Natural killer cell (primary cell): ENCODE results near the gene RGS4. TPM values are rescaled to one million over a fixed set of nuclear protein-coding genes. Genes with fewer than 3 reads are reported as not detected.

Experiments
- ATAC-seq, 3 donors: fragments of 150-1000 bp in 2 of 3; fragments of 200-7000 bp in 1 of 3; cut with Tn5 transposase; 1 replicate in 1 of 3; 2 replicates in 2 of 3; pipeline ENCODE4 v1.10.0; 2021; ENCODE audit warnings: mild to moderate bottlenecking in 2 of 3, moderate library complexity in 2 of 3
- DNase-seq, 2 donors: peaks; one replicate each; pipeline versions ENCODE4 v3.0.0 to v3.0.0-alpha.2; 2013 to 2021; ENCODE audit warnings: mixed read lengths in 1 of 2
- H3K27ac ChIP-seq: one replicate; pipeline ENCODE4 v1.5.1; 2013; ENCODE audit warnings: mild to moderate bottlenecking, low read length
- H3K27me3 ChIP-seq: one replicate; pipeline ENCODE4 v1.6.1; 2013; ENCODE audit warnings: low read length; ENCODE audit not compliant: control insufficient read depth, insufficient read depth
- H3K36me3 ChIP-seq: one replicate; pipeline ENCODE4 v1.6.1; 2013; ENCODE audit warnings: low read length; ENCODE audit not compliant: control insufficient read depth, insufficient read depth
- H3K4me1 ChIP-seq: one replicate; pipeline ENCODE4 v1.6.1; 2013; ENCODE audit warnings: low read length; ENCODE audit not compliant: control insufficient read depth, insufficient read depth
- H3K4me3 ChIP-seq: one replicate; pipeline ENCODE4 v1.5.1; 2013; ENCODE audit warnings: low read length
- H3K9me3 ChIP-seq: one replicate; pipeline ENCODE4 v1.6.1; 2013; ENCODE audit warnings: low read length; ENCODE audit not compliant: control insufficient read depth, insufficient read depth
- H3K27ac Mint-ChIP-seq, 2 donors: one replicate each; pipeline ENCODE4 v1.8.0; 2022; ENCODE audit warnings: mild to moderate bottlenecking in 2 of 2, mixed read lengths in 2 of 2, moderate library complexity in 1 of 2
- H3K27me3 Mint-ChIP-seq, 2 donors: one replicate each; pipeline ENCODE4 v1.8.0; 2022; ENCODE audit warnings: low read depth in 2 of 2, mixed read lengths in 2 of 2
- H3K36me3 Mint-ChIP-seq: one replicate; pipeline ENCODE4 v1.8.0; 2022; ENCODE audit warnings: mixed read lengths
- H3K4me1 Mint-ChIP-seq, 2 donors: one replicate each; pipeline ENCODE4 v1.8.0; 2022; ENCODE audit warnings: mixed read lengths in 2 of 2
- H3K4me3 Mint-ChIP-seq: one replicate; pipeline ENCODE4 v1.8.0; 2022; ENCODE audit warnings: mild to moderate bottlenecking, moderate library complexity, mixed read lengths
- H3K9me3 Mint-ChIP-seq, 2 donors: one replicate each; pipeline ENCODE4 v1.8.0; 2022; ENCODE audit warnings: mixed read lengths in 2 of 2
- CTCF ChIP-seq: fragments of 200-600 bp; IDR thresholded peaks from one replicate; pipeline ENCODE4 v1.8.0; 2022; ENCODE audit warnings: antibody characterized with exemption
- WGBS: methylation state at CpG from one replicate; pipeline ENCODE4 v1.1.7; 2013; ENCODE audit warnings: missing lambda C conversion rate; ENCODE audit not compliant: insufficient coverage; 5-methylcytosine and 5-hydroxymethylcytosine counted together
- intact Hi-C: fragments of 100-400 bp; cut with micrococcal nuclease; formaldehyde crosslinking; loops from one replicate; pipeline ENCODE4 v1.14.2; 2022
- total RNA-seq, 4 donors: library from RNA; stranded (reverse); fragments of 120-200 nt in 1 of 4; gene quantifications; one replicate each; pipeline versions ENCODE4 v1.2.3 to v1.2.4, GENCODE V29; 2013 to 2022

RGS4 gene
- not detected for total RNA-seq
- not detected for total RNA-seq (2013)

- H3K27me3 ChIP-seq = peaks cover 7% of the 10 kb centered on the region
- DNase-seq (no peak), ATAC-seq (no peak)
- no peaks in the 10 kb centered on the region for H3K36me3 ChIP-seq
- no peak for TF ChIP-seq CTCF
- Mint-ChIP-seq H3K4me3 (no peak within 1 kb of the TSS), H3K4me1 (no peaks in the 10 kb centered on the region), H3K27ac (no peak within 1 kb of the TSS), H3K36me3 (no peaks in the 10 kb centered on the region), H3K27me3 (peaks cover 37 to 48% of the 10 kb centered on the region in 2 donors), H3K9me3 (no peaks in the 10 kb centered on the region)
- no peaks in the 10 kb centered on the region for H3K4me1 ChIP-seq
- H3K4me3 ChIP-seq = no peak within 1 kb of the TSS
- intact Hi-C loops = no loop called here
- H3K9me3 ChIP-seq = no peaks in the 10 kb centered on the region
- 3% methylated on average over 13 of the region's 13 CpGs for WGBS
- H3K27ac ChIP-seq = no peak within 1 kb of the TSS
These were observed at the start of gene RGS4 for GRCh38 chr1:163069142-163069541. TSS of gene RGS4 (plus strand) at chr1:163069361. CDS start at chr1:163069485, 124 bp downstream.

- ATAC-seq (no peak), DNase-seq (no peak)
- intact Hi-C loops = no loop called here
- no peak overlapping the region for H3K4me3 Mint-ChIP-seq
- H3K36me3 Mint-ChIP-seq = peaks cover 11% of the 10 kb centered on the region
- TF ChIP-seq CTCF = no peak
- no peak overlapping the region for H3K27ac ChIP-seq
- no peaks in the 10 kb centered on the region for H3K4me1 Mint-ChIP-seq
- no peaks in the 10 kb centered on the region for H3K27me3 ChIP-seq
- peaks cover 11 to 13% of the 10 kb centered on the region in 2 donors for H3K9me3 Mint-ChIP-seq
- no peaks in the 10 kb centered on the region for H3K4me1 ChIP-seq
- H3K4me3 ChIP-seq = no peak overlapping the region
- H3K36me3 ChIP-seq = no peaks in the 10 kb centered on the region
- H3K27me3 Mint-ChIP-seq = peaks cover 0 to 2% of the 10 kb centered on the region in 2 donors
- peaks cover 11% of the 10 kb centered on the region for H3K9me3 ChIP-seq
- no peak overlapping the region for H3K27ac Mint-ChIP-seq
These were observed 47.0 kb upstream of the RGS4 start for GRCh38 chr1:163022129-163022528.

- Mint-ChIP-seq H3K9me3 (peaks cover 4 to 5% of the 10 kb centered on the region in 2 donors), H3K4me1 (no peaks in the 10 kb centered on the region), H3K27me3 (peaks cover 9 to 14% of the 10 kb centered on the region in 2 donors), H3K27ac (no peak overlapping the region), H3K36me3 (peaks cover 5% of the 10 kb centered on the region), H3K4me3 (no peak overlapping the region)
- Histone ChIP-seq H3K4me1 (no peaks in the 10 kb centered on the region), H3K27me3 (peaks cover 2% of the 10 kb centered on the region), H3K27ac (no peak overlapping the region), H3K9me3 (peaks cover 11% of the 10 kb centered on the region), H3K36me3 (no peaks in the 10 kb centered on the region), H3K4me3 (no peak overlapping the region)
- ATAC-seq (no peak), DNase-seq (no peak)
- no peak for TF ChIP-seq CTCF
- intact Hi-C loops = no loop called here
These were observed 41.6 kb upstream of the RGS4 start for GRCh38 chr1:163027610-163028009.

GRCh38 chr1:163029901-163030300 lies 39.3 kb upstream of the RGS4 start:
- DNase-seq = no peak
- no peak overlapping the region for H3K27ac Mint-ChIP-seq

More at GRCh38 chr1:163029901-163030300, 39.3 kb upstream of the RGS4 start:
- 88% methylated on average over 2 of the region's 5 CpGs for WGBS
- intact Hi-C loops = no loop called here
- ATAC-seq = no peak
- no peaks in the 10 kb centered on the region for H3K36me3 Mint-ChIP-seq
- H3K9me3 Mint-ChIP-seq = no peaks in the 10 kb centered on the region
- H3K4me1 Mint-ChIP-seq = no peaks in the 10 kb centered on the region
- peaks cover 9 to 19% of the 10 kb centered on the region in 2 donors for H3K27me3 Mint-ChIP-seq
- Histone ChIP-seq H3K9me3 (no peaks in the 10 kb centered on the region), H3K4me1 (no peaks in the 10 kb centered on the region), H3K4me3 (no peak overlapping the region), H3K27ac (no peak overlapping the region), H3K36me3 (no peaks in the 10 kb centered on the region), H3K27me3 (peaks cover 2% of the 10 kb centered on the region)
- no peak for TF ChIP-seq CTCF
- H3K4me3 Mint-ChIP-seq = no peak overlapping the region
